Vagina (tissue), 2 donors: Measurements from ENCODE around the gene DOCK2. TPM values are rescaled to one million over a fixed set of nuclear protein-coding genes. Genes with fewer than 3 reads are reported as not detected.
A peak's percentile ranks its signal among the peaks of the same experiment; 100 is the strongest.

Experiments
- DNase-seq, 2 donors: peaks; one replicate each; pipeline ENCODE4 v3.0.0-alpha.2; 2017; ENCODE audit errors: extremely low spot score in 2 of 2
- H3K27ac ChIP-seq: fragments of 200-600 bp; sonication (generic); one replicate; pipeline ENCODE4 v1.5.1; 2019
- H3K27me3 ChIP-seq: fragments of 200-600 bp; sonication (generic); one replicate; pipeline ENCODE4 v1.5.1; 2019
- H3K36me3 ChIP-seq, 2 donors: fragments of 200-600 bp; sonication (generic); one replicate each; pipeline ENCODE4 v1.5.1; 2017 to 2019
- H3K4me1 ChIP-seq: fragments of 200-600 bp; sonication (generic); one replicate; pipeline ENCODE4 v1.5.1; 2019
- H3K4me3 ChIP-seq, 2 donors: fragments of 200-600 bp; sonication (generic); 1 replicate in 1 of 2; 2 replicates in 1 of 2; pipeline ENCODE4 v1.5.1; 2016 to 2019
- H3K9me3 ChIP-seq: fragments of 200-600 bp; sonication (generic); one replicate; pipeline ENCODE4 v1.5.1; 2019
- CTCF ChIP-seq, 3 experiments: fragments of 450-650 bp in 2 of 3; fragments of 200-600 bp in 1 of 3; sonication (generic) in 1 of 3; IDR thresholded peaks; one replicate each; pipeline ENCODE4 v1.5.1; 2017 to 2019; ENCODE audit warnings: antibody characterized with exemption in 3 of 3, mild to moderate bottlenecking in 2 of 3, moderate library complexity in 2 of 3
- POLR2A ChIP-seq, 2 donors: fragments of 450-650 bp; IDR thresholded peaks; one replicate each; pipeline ENCODE4 v1.6.1; 2017; ENCODE audit warnings: antibody characterized with exemption in 2 of 2, mild to moderate bottlenecking in 2 of 2, moderate library complexity in 2 of 2
- POLR2AphosphoS5 ChIP-seq, 2 donors: sonication (generic); formaldehyde crosslinking; IDR thresholded peaks; one replicate each; pipeline ENCODE4 v1.9.0; 2017; ENCODE audit warnings: antibody characterized with exemption in 2 of 2, mild to moderate bottlenecking in 2 of 2, low read depth in 1 of 2; ENCODE audit not compliant: insufficient read depth in 1 of 2
- intact Hi-C: fragments of 100-400 bp; cut with DNase I; formaldehyde crosslinking; loops from one replicate; pipeline ENCODE4 v1.15.1; 2023
- total RNA-seq: library from RNA; depleted of rRNA; stranded (reverse); fragments of >200 nt; gene quantifications from one replicate; pipeline ENCODE4 v1.2.3, GENCODE V29; 2016

Gene DOCK2
- total RNA-seq, 1 donor from 2014 or later, result 18.2 TPM

GRCh38 chr5:169814045-169814444 lies 177.0 kb downstream of the DOCK2 start:
- Histone ChIP-seq H3K4me1 (no peaks in the 10 kb centered on the region), H3K4me3 (no peak overlapping the region), H3K27ac (no peak overlapping the region), H3K27me3 (no peaks in the 10 kb centered on the region), H3K36me3 (no peaks in the 10 kb centered on the region), H3K9me3 (no peaks in the 10 kb centered on the region)
- no peak for TF ChIP-seq POLR2AphosphoS5 (IDR thresholded peaks at IDR 0.05; ENCODE audit: insufficient read depth in 1 of 2, low read depth in 1 of 2)
- no peak for TF ChIP-seq CTCF (IDR thresholded peaks at IDR 0.05)
- intact Hi-C loops, result no loop called here
- no peak for DNase-seq

GRCh38 chr5:169814522-169814921 lies 177.4 kb downstream of the DOCK2 start:
- no peak for TF ChIP-seq POLR2A (IDR thresholded peaks at IDR 0.05)
- TF ChIP-seq POLR2AphosphoS5 (IDR thresholded peaks at IDR 0.05; ENCODE audit: insufficient read depth in 1 of 2, low read depth in 1 of 2), result no peak
- TF ChIP-seq CTCF (IDR thresholded peaks at IDR 0.05), result no peak
- Histone ChIP-seq H3K27me3 (no peaks in the 10 kb centered on the region), H3K4me3 (no peak overlapping the region), H3K4me1 (no peaks in the 10 kb centered on the region), H3K27ac (no peak overlapping the region), H3K9me3 (no peaks in the 10 kb centered on the region), H3K36me3 (no peaks in the 10 kb centered on the region)
- DNase-seq, result no peak
- intact Hi-C loops, result no loop called here

- H3K4me3 ChIP-seq, result no peak overlapping the region
- no peaks in the 10 kb centered on the region for H3K27me3 ChIP-seq
- H3K27ac ChIP-seq, result no peak overlapping the region
- H3K36me3 ChIP-seq, result no peaks in the 10 kb centered on the region
- no peaks in the 10 kb centered on the region for H3K4me1 ChIP-seq
- intact Hi-C loops, result no loop called here
- no peak for DNase-seq
- no peak for TF ChIP-seq POLR2AphosphoS5 (IDR thresholded peaks at IDR 0.05; ENCODE audit: insufficient read depth in 1 of 2, low read depth in 1 of 2)
- TF ChIP-seq POLR2A (IDR thresholded peaks at IDR 0.05), result no peak
- no peak for TF ChIP-seq CTCF (IDR thresholded peaks at IDR 0.05)
- H3K9me3 ChIP-seq, result no peaks in the 10 kb centered on the region
Measured at GRCh38 chr5:169817031-169817430, 180.0 kb downstream of the DOCK2 start.

- Histone ChIP-seq H3K9me3 (no peaks in the 10 kb centered on the region), H3K27ac (no peak overlapping the region), H3K36me3 (no peaks in the 10 kb centered on the region), H3K27me3 (no peaks in the 10 kb centered on the region), H3K4me1 (no peaks in the 10 kb centered on the region), H3K4me3 (no peak overlapping the region)
- TF ChIP-seq POLR2A (IDR thresholded peaks at IDR 0.05) (no peak), POLR2AphosphoS5 (IDR thresholded peaks at IDR 0.05; ENCODE audit: insufficient read depth in 1 of 2, low read depth in 1 of 2) (no peak), CTCF (IDR thresholded peaks at IDR 0.05) (no peak)
- peak in 1 of 2 donors; percentile 10 for DNase-seq
- intact Hi-C loops, result no loop called here
Measured at GRCh38 chr5:169826618-169827017, 189.5 kb downstream of the DOCK2 start.

- no peak overlapping the region for H3K27ac ChIP-seq
- H3K36me3 ChIP-seq, result no peaks in the 10 kb centered on the region
- no peaks in the 10 kb centered on the region for H3K9me3 ChIP-seq
- no peaks in the 10 kb centered on the region for H3K4me1 ChIP-seq
- H3K27me3 ChIP-seq, result no peaks in the 10 kb centered on the region
- DNase-seq, result no peak
- intact Hi-C loops, result no loop called here
- H3K4me3 ChIP-seq, result no peak overlapping the region
- no peak for TF ChIP-seq POLR2AphosphoS5 (IDR thresholded peaks at IDR 0.05; ENCODE audit: insufficient read depth in 1 of 2, low read depth in 1 of 2)
- TF ChIP-seq POLR2A (IDR thresholded peaks at IDR 0.05), result no peak
- TF ChIP-seq CTCF (IDR thresholded peaks at IDR 0.05), result no peak
Measured at GRCh38 chr5:169827769-169828168, 190.7 kb downstream of the DOCK2 start.
